Activated T-cell treated with anti-CD3 and anti-CD28 coated beads for 24 hours (primary cell): ENCODE measurements around the gene SLC46A3.
"Not testable (repeated sequence)": the region's sequence is repeated elsewhere in the genome, so short reads cannot be mapped to it uniquely, and the experiment has no call there.

Experiments
- DNase-seq: peaks from one replicate; pipeline ENCODE4 v3.0.0-alpha.2; 2020; ENCODE audit warnings: low read depth

SLC46A3 gene

GRCh38 chr13:28730762-28731161, 12.0 kb upstream of the SLC46A3 start:
- DNase-seq = no peak

DNA sequence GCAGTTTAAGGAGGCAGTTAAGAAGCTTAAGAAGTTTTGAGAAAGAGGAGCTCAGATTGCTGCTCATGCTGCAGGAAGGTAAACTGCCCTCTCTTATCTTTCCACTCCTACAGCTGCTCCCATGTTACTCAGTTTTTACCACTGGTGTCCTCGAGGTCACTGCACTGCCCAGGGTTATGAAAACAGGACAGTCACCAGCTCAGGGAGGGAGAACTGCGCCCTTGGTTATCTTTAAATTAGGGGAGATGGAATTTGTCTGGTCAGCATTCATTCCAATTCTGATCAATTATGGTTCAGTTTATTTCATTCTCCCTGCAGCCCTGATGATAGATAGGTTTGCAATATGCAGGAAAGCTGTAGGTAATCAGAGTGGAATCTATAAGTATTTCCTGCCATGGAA, 10.8 kb upstream of the SLC46A3 start:
- DNase-seq = no peak

- no peak for DNase-seq
Observed at GRCh38 chr13:28728642-28729041, 9.9 kb upstream of the SLC46A3 start.

DNA sequence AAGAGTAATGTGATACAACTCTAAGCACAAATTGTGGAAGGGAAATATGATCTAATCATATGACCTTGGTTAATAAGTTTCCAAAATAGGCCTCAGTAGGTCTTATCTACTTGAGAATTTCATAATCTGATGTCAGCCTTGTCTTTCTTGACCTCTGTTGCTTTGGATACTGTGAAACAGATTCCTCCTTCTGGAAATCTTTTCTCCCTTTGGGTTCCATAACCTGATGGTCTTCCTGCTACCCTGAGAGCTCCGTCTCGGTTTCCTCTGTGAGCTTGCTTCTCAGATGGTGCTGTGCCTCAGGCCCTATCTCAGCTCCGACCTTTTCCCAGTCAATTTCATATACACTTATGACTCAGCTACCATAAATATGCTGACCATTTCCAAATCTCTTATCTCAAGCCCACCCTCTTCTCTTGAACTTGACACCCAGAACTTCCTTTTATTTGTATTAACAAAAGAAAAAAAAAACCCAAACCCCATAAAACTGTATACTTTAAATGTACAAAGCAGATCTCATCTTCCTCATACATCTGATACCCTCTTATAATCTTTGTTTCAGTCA, 6.4 kb upstream of the SLC46A3 start:
- DNase-seq = no peak

DNA sequence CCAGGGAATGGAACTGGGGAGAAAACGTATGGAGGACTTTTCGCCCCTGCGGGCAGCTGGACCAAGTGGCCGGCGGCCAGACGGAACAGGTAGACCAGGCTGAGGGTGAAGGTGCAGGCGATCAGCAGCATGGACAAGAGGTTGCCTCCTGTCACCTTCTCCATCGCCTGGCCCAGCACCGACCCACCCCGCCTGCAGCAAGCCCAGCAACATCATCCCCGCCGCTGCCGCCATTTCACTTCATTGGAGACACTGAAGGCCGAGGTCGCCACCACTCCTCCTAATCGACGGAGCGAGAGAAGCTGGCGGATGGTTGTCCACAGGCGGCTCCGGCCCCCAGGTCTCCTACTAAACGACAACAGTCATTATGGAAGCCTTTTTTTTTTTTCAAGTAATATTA, 5.0 kb upstream of the SLC46A3 start:
- DNase-seq = no peak

DNA sequence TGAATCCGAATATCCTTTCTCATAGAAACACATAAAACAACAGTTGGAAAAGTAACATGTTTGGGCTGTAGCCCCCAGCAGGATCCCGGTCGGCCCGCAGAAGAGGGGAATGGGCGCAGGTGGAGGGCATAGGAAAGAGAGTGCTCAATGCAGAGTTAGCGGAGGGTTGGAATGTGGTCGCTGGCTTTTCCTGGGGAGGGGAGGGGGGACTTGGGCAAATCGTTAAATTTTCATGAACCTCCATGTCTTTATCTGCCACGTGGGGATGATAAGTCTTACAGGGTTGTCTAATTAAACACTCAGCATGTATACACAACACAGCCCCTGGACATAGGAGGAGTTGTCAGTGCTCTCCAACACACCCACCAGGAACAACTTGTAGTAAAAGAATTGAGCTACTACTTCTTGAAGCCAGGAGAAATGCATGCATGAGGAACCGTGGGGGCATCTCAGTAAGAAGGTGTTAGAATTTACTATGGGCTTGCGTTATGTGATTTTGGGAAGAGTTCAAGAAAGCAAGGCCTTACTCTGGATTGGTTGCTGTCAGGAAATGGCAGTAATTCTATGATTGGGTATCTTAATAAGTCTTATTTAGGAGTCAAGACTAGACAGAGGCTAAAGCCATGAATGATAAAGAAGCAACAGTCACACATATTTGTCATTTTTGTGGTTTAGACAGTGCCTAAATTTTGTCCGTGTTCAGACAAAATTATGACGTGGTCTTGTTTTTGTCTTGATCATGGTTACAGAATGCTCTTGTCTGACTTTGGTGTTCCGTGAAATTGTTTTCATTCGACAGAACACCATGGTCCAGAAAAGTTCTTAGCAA, 671 bp upstream of the SLC46A3 start:
- DNase-seq = no peak

- no peak for DNase-seq
Observed at GRCh38 chr13:28718196-28718542, 601 bp downstream of the SLC46A3 start.

GRCh38 chr13:28717170-28717569, 1.6 kb downstream of the SLC46A3 start:
- DNase-seq = no peak

DNA sequence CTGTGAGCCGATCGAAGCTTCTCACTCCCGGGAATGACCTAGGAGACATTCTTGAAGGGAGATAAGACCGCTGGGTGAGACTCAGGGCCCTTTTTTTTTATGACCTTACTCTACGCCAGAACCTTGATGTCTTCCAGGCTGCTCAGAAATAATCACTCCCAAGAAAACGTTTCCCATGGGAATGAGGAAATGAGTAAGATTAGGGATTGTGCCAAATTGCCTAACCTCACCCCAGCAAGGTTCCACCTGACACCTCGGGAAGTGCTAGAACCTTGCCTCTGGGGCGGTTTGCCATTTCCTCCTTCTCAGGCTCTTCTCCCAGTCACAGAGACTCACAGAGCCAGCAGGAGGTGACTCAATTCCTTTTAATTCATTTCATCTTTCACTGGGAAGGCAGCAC, 2.3 kb downstream of the SLC46A3 start:
- DNase-seq = no peak

- no peak for DNase-seq
Observed at GRCh38 chr13:28714651-28715050, 4.1 kb downstream of the SLC46A3 start.

DNA sequence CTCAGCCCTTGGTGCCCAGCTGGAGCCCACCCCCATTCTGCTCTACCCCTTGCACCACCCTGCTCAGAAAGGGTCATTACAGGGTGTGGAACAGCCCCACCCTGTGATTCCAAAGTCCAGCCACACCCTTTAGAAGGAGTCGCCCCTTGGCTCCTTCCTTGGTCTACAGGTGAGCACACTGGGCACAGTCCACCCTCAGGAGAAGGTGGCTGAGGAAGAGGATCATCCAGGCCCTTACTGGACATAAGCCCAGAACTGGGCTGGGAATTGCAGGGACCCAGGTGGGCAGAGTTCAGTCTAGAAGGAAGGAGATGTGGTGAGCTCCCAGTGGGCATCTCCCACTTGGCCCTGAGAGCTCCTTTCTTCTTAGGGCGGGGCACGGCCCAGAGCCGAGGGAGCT, 8.6 kb downstream of the SLC46A3 start:
- no peak for DNase-seq

- DNase-seq = no peak
Observed at GRCh38 chr13:28707629-28708427, 10.9 kb downstream of the SLC46A3 start.

DNA sequence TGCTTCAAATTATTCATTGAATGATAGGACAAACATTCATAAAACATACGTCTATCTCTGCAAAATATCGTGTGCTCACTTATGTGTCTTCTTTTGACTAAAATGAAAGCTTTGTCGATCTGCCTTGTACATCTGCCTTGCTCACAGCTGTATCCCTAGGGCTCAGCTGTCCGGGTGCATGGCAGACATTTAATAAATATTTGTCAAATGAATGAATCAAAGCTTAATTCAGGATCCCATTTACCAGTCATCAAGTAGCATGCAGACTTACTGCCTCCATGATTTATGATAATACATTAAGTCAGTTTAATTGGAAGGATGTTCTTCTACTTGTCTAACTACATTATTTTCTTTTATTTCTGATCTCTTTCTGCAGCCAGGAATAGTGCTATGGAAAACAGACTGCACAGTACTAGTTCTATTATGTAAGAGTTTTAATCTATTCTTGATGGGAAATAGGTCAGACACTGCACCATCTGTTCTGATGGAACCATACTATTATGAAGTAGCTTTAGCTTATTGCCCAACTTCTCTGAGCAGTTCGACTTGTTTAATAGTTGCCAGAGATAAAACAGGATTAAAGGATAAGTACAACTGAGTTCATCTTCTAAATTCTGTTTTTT, 13.2 kb downstream of the SLC46A3 start:
- DNase-seq = no peak

- no peak for DNase-seq
Observed at GRCh38 chr13:28704919-28705318, 13.9 kb downstream of the SLC46A3 start.

DNA sequence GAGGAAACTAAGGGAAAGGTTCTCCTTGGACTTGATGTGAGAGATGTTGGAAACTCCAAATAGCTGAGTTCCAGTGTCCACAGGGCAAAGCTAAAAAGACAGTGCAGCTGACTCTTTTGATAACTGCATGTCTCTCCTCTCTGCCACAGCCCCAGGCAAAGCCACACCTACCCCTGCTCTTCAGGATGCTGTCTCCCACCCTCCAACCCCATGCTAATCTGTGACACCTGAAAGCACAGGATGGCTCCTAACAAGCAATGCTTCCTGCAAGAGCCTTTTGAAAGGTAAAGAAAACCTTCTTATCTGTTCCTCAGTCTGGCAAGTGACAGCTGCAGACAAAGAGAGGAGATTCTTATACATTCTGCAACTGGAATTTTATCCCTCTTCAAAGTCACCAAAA, 14.5 kb downstream of the SLC46A3 start:
- DNase-seq = no peak

- no peak for DNase-seq
Observed at GRCh38 chr13:28699246-28699645, 19.5 kb downstream of the SLC46A3 start.

- no peak for DNase-seq
Observed at GRCh38 chr13:28697441-28697840, 21.3 kb downstream of the SLC46A3 start.

DNA sequence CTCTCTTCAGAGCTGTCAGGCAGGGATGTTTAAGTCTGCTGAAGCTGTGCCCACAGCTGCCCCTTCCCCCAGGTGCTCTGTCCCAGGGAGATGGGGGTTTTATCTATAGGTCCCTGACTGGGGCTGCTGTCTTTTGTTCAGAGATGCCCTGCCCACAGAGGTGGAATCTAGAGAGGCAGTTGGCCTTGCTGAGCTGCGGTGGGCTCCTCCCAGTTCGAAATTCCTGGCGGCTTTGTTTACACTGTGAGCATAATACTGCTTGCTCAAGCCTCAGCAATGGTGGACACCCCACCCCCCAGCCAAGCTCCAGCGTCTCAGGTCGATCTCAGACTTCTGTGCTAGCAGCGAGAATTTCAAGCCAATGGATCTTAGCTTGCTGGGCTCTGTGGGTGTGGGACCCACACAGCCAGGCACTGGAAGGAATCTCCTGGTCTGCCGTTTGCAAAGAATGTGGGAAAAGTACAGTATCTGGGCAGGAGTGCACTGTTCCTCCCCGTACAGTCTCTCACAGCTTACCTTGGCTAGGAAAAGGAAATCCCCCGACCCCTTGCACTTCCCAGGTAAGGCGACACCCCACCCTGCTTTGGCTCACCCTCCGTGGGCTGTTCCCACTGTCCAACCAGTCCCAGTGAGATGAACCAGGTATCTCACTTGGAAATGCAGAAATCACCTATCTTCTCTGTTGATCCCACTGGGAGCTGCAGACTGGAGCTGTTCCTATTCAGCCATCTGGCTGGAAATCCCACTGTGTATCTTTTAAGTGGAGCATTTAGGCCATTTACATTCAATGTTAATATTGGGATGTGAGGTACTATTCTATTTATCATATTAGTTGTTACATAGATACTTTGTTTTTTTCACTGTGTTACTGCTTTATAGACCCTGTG, 24.9 kb downstream of the SLC46A3 start:
- not testable (repeated sequence) for DNase-seq

DNA sequence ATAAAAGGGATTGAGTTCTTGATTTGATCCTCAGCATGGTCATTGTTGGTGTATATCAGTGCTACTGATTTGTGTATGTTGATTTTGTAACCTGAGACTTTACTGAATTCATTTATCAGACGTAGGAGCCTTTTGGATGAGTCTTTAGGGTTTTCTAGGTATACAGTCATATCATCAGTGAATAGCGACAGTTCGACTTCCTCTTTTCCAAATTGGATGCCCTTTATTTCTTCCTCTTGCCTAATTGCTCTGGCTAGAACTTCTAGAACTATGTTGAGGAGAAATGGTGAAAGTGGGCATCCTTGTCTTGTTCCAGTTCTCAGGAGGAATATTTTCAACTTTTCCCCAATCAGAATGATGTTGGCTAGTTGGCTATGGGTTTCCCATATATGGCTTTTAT, 32.9 kb downstream of the SLC46A3 start:
- DNase-seq = no peak

DNA sequence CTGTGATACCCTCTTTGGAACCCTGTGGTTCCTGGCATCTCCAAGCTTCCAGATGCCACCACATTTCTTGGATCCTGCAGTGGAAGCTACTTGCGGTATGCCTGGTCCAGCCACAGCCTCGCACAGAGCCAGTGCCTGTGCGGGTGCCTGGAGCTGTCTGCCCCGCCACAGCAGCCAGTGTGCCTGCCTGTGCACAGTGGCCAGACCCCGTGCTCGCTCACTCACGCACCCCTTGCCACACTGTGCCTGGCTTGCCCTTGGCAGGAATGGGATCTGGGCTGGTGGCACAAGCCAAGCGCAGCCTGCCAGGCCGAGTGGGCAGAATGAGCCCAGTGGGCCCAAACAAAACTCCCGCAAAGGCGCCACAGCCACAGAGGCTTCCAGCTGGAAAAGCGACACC, 33.7 kb downstream of the SLC46A3 start:
- no peak for DNase-seq

DNA sequence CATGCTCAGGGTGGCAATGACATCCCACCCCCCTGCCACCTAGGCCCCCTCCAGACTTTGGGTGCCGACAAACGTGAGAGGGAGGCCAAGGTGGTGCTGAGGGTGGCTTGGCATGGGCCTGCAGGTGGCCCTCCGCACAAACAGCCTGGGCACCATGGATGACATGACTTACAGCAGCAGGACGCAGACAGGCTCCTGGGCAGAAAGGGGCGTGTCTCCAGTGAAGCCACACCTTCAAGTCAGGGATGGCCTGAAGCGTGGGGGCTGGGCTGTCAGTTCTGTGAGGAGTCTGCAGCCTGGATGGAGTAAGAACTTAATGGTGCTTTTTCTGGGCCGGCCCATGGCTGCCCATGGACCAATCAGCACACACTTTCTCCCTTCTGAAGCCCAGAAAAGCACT, 34.5 kb downstream of the SLC46A3 start:
- DNase-seq = no peak

DNA sequence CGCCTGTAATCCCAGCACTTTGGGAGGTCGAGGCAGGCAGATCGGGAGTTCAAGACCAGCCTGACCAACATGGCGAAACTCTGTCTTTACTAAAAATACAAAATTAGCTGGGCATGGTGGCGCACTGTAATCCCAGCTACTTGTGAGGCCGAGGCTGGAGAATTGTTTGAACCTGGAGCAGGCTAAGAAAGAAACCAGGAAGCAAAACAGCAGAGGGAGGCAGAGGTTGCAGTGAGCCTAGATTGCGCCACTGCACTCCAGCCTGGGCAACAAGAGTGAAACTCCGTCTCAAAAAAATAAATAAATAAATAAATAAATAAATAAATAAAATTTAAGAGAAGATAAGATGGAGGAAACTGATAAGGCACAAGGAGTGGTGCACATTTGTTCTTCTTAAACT, 35.6 kb downstream of the SLC46A3 start:
- DNase-seq = not testable (repeated sequence)
